ENCODE results near the gene KRT72.

The KRT72 gene

GRCh38 chr12:52628841-52629240 is 27.6 kb upstream of the KRT72 start:
- Mint-ChIP-seq H3K27me3 (ENCODE audit: low read depth, poor library complexity) (peaks cover 4% of the 10 kb centered on the region), H3K9me3 (no peaks in the 10 kb centered on the region), H3K27ac (no peak overlapping the region), H3K36me3 (ENCODE audit: low read depth) (no peaks in the 10 kb centered on the region), H3K4me1 (peaks cover 7% of the 10 kb centered on the region), H3K4me3 (no peak overlapping the region)
- DNase-seq: no peak
- TF ChIP-seq, protein P1, sequence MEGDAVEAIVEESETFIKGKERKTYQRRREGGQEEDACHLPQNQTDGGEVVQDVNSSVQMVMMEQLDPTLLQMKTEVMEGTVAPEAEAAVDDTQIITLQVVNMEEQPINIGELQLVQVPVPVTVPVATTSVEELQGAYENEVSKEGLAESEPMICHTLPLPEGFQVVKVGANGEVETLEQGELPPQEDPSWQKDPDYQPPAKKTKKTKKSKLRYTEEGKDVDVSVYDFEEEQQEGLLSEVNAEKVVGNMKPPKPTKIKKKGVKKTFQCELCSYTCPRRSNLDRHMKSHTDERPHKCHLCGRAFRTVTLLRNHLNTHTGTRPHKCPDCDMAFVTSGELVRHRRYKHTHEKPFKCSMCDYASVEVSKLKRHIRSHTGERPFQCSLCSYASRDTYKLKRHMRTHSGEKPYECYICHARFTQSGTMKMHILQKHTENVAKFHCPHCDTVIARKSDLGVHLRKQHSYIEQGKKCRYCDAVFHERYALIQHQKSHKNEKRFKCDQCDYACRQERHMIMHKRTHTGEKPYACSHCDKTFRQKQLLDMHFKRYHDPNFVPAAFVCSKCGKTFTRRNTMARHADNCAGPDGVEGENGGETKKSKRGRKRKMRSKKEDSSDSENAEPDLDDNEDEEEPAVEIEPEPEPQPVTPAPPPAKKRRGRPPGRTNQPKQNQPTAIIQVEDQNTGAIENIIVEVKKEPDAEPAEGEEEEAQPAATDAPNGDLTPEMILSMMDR (IDR thresholded peaks at IDR 0.05): no peak

DNA sequence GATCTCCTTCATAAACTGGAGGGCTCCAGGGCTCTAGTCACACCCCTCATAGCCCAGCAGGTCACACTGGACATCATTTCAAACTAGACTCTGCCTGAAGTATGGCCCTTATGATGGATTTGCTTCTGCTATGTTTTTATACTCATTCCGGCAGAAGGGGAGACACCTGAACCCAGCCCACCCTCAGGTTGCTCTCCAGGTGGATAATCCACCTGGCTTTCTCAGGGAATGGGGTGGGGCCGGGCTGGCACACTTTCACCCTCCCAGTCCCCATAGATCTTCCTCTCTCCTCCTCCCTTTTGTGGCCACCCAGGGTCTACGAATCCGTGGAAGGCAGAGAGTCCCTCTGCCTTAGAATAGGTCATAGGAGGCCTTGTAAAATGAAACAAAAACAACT is 26.8 kb upstream of the KRT72 start:
- Mint-ChIP-seq H3K4me3 (no peak overlapping the region), H3K27me3 (ENCODE audit: low read depth, poor library complexity) (peaks cover 3% of the 10 kb centered on the region), H3K36me3 (ENCODE audit: low read depth) (no peaks in the 10 kb centered on the region), H3K4me1 (peaks cover 7% of the 10 kb centered on the region), H3K9me3 (peaks cover under 1% of the 10 kb centered on the region), H3K27ac (no peak overlapping the region)
- TF ChIP-seq, protein P1 (IDR thresholded peaks at IDR 0.05): no peak
- DNase-seq: no peak

- peaks cover 7% of the 10 kb centered on the region for H3K4me1 Mint-ChIP-seq
- no peak overlapping the region for H3K4me3 Mint-ChIP-seq
- TF ChIP-seq, protein P1 (IDR thresholded peaks at IDR 0.05): no peak
- peaks cover under 1% of the 10 kb centered on the region for H3K27me3 Mint-ChIP-seq (ENCODE audit: low read depth, poor library complexity)
- no peak overlapping the region for H3K27ac Mint-ChIP-seq
- peaks cover 6% of the 10 kb centered on the region for H3K9me3 Mint-ChIP-seq
- H3K36me3 Mint-ChIP-seq (ENCODE audit: low read depth): no peaks in the 10 kb centered on the region
- no peak for DNase-seq
Observed at GRCh38 chr12:52627395-52628110, 26.3 kb upstream of the KRT72 start.

DNA sequence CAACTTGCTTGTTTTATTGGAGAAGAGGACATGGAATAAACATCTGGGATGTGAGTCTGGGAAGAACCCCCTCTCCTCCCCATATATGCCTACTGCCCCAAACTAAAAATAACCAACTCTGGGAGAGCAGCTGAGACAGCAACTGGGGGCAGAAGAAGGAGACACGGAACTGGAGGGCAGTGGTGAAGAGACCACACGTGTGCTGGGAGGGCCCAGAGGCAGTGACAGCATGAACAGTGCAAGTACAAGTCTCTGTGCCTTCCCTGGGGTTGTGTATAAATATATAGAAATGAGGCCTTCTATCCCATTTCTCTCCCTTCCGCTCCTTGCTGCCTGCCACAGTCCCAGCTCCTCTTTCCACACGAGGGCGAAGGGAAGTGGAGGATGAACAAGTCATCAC is 21.1 kb upstream of the KRT72 start:
- TF ChIP-seq, protein P1 (IDR thresholded peaks at IDR 0.05): no peak
- H3K4me1 Mint-ChIP-seq: peaks cover 7% of the 10 kb centered on the region
- peaks cover 6% of the 10 kb centered on the region for H3K9me3 Mint-ChIP-seq
- H3K36me3 Mint-ChIP-seq (ENCODE audit: low read depth): no peaks in the 10 kb centered on the region
- no peaks in the 10 kb centered on the region for H3K27me3 Mint-ChIP-seq (ENCODE audit: low read depth, poor library complexity)
- no peak overlapping the region for H3K4me3 Mint-ChIP-seq
- H3K27ac Mint-ChIP-seq: no peak overlapping the region
- DNase-seq: no peak

GRCh38 chr12:52618866-52619265 is 17.6 kb upstream of the KRT72 start:
- H3K4me1 Mint-ChIP-seq: no peaks in the 10 kb centered on the region
- no peak overlapping the region for H3K4me3 Mint-ChIP-seq
- peaks cover 10% of the 10 kb centered on the region for H3K27me3 Mint-ChIP-seq (ENCODE audit: low read depth, poor library complexity)
- H3K9me3 Mint-ChIP-seq: peaks cover 6% of the 10 kb centered on the region
- DNase-seq: no peak
- H3K36me3 Mint-ChIP-seq (ENCODE audit: low read depth): no peaks in the 10 kb centered on the region
- H3K27ac Mint-ChIP-seq: no peak overlapping the region
- TF ChIP-seq, protein P1 (IDR thresholded peaks at IDR 0.05): no peak

GRCh38 chr12:52618216-52618615 is 17.0 kb upstream of the KRT72 start, which contains the start of gene KRT73:
Gene KRT73 (minus strand): TSS chr12:52618559. CDS start chr12:52618524, 35 bp downstream.
- peaks cover 10% of the 10 kb centered on the region for H3K27me3 Mint-ChIP-seq (ENCODE audit: low read depth, poor library complexity)
- H3K4me1 Mint-ChIP-seq: no peaks in the 10 kb centered on the region
- no peak within 1 kb of the TSS for H3K4me3 Mint-ChIP-seq
- TF ChIP-seq, protein P1 (IDR thresholded peaks at IDR 0.05): no peak
- DNase-seq: no peak
- no peaks in the 10 kb centered on the region for H3K36me3 Mint-ChIP-seq (ENCODE audit: low read depth)
- no peak within 1 kb of the TSS for H3K27ac Mint-ChIP-seq
- peaks cover 6% of the 10 kb centered on the region for H3K9me3 Mint-ChIP-seq

Data from nephron progenitor cell (in vitro differentiated cells).